Endothelial cell of umbilical vein (primary cell): ENCODE results near the gene RIMBP2.

ENCODE experiments used
- CTCF ChIP-seq, 2 donors: IDR thresholded peaks; 1 replicate in 1 of 2; 2 replicates in 1 of 2; pipeline ENCODE4 v1.5.1; 2011; ENCODE audit warnings: low read length in 2 of 2, mild to moderate bottlenecking in 2 of 2, moderate library complexity in 2 of 2, control low read depth in 1 of 2, inconsistent platforms in 1 of 2, low read depth in 1 of 2; ENCODE audit not compliant: insufficient read depth in 1 of 2; ENCODE audit errors: extremely low read depth in 1 of 2
- EZH2 ChIP-seq: IDR thresholded peaks from 2 replicates; pipeline ENCODE4 v1.6.1; 2012; ENCODE audit warnings: borderline replicate concordance, low read depth, mild to moderate bottlenecking, moderate library complexity, low read length, inconsistent platforms; ENCODE audit not compliant: severe bottlenecking
- FOS ChIP-seq: IDR thresholded peaks from 2 replicates; pipeline ENCODE4 v1.6.1; 2011; ENCODE audit warnings: mild to moderate bottlenecking, low read length, moderate library complexity, borderline replicate concordance; ENCODE audit not compliant: insufficient read depth
- MYC ChIP-seq: IDR thresholded peaks from one replicate; pipeline ENCODE4 v1.6.1; 2011; ENCODE audit warnings: mild to moderate bottlenecking, low read depth, low read length
- POLR2AphosphoS5 ChIP-seq: IDR thresholded peaks from 2 replicates; pipeline ENCODE4 v1.6.1; 2012; ENCODE audit warnings: low read depth, mild to moderate bottlenecking, control low read depth, low read length, moderate library complexity; ENCODE audit not compliant: insufficient read depth

DNA sequence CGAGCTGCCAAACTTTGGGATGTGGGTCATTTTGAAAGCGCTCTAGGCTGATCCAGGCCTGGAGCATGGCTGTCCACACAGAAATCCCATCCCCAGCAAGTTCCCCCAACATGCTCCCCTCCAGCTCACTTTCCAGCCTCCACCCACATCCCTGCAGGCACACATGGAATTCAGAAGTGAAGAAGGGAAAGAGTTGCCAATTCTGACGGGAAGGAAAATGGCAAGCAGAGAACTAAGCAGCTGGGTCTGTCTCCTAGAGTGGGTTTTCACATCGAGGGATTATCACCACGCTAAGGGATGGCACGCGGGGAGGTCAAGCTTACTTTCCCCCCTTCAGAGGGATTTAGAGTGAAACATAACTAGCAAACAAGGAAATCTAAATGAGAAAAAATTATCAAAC is 142.3 kb downstream of the RIMBP2 start:
- TF ChIP-seq EZH2 (no peak), POLR2AphosphoS5 (no peak), FOS (no peak), MYC (no peak), CTCF (IDR thresholded peaks at IDR 0.05; ENCODE audit: extremely low read depth in 1 of 2, insufficient read depth in 1 of 2, low read depth in 1 of 2, low read length in 2 of 2) (no peak)
